SKM-1 (cell line): ENCODE results near the gene ARHGEF28.

Source experiments
- DNase-seq: peaks from one replicate; lab custom pipeline; 2025; ENCODE audit not compliant: unreplicated experiment; lab: John Stamatoyannopoulos, UW

Gene ARHGEF28

GRCh38 chr5:73957397-73958001 lies 331.5 kb downstream of the ARHGEF28 start:
- no peak for DNase-seq

DNA sequence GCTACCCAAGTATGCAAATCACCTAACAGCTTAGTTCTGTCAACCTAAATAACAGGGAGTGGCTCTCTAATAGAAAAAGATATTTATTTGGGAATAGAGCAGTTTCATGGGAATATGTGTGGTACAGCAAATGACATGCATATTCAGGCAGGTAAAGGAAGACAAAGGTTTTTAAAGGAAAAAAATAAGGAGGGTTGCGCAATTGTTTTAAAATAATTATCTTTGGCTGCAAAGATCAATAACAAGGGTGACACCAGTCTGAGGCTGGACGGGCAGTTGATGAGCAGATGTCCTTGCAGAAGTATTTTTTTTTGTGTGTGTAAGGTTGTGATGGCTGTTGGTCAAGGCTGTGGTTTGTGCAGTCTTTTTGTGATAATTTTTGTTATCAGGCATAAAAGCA lies 332.0 kb downstream of the ARHGEF28 start:
- no peak for DNase-seq

GRCh38 chr5:73960023-73960422 lies 334.0 kb downstream of the ARHGEF28 start:
- no peak for DNase-seq

- DNase-seq: no peak
Observed at GRCh38 chr5:73960426-73960825, 334.4 kb downstream of the ARHGEF28 start.

- DNase-seq: no peak
Observed at GRCh38 chr5:73962801-73963425, 336.9 kb downstream of the ARHGEF28 start.

- no peak for DNase-seq
Observed at GRCh38 chr5:73964352-73964865, 338.4 kb downstream of the ARHGEF28 start.

GRCh38 chr5:73966451-73966850 lies 340.5 kb downstream of the ARHGEF28 start:
- no peak for DNase-seq

- no peak for DNase-seq
Observed at GRCh38 chr5:73967347-73967746, 341.4 kb downstream of the ARHGEF28 start.

GRCh38 chr5:73968246-73968645 lies 342.2 kb downstream of the ARHGEF28 start:
- no peak for DNase-seq

- DNase-seq: no peak
Observed at GRCh38 chr5:73968729-73969128, 342.7 kb downstream of the ARHGEF28 start.

DNA sequence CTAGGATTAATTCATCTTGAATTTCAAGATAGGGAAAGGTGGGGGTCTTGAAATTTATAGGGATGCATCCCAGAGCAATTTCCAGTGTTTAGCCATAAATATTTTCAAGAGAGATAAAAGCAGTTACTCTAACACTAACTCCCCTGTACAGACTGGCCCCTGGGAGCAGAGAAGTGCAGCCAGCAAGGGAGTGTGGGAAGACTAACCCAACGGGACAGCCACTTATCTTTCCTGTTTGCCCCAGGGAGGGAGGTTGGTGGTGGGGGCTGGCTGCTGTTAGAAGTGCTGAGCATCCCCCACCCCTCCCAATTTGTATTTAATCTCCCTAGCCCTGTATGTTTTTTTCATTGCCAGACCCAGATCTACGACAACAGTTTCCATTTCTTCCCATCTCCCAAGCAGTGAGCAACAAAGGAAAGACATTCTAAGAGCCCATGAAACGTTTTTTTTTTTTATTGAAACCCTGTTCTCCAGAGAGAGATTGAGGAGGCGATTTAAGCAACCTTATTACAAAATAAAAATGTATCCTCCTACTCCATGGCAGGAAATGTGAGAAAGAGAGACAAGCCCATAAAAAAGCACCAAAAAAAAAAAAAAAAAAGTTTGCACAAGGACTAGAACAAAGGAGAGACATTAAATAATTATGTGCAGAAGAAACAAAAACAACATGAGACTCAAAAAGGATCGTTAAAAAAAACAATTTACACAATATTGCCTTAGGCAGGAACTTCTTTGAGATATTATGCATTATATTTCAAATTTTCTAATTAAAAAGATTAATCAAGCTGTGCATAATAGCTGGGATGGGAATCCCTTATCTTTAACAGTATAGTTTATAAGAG lies 343.4 kb downstream of the ARHGEF28 start:
- DNase-seq: no peak

DNA sequence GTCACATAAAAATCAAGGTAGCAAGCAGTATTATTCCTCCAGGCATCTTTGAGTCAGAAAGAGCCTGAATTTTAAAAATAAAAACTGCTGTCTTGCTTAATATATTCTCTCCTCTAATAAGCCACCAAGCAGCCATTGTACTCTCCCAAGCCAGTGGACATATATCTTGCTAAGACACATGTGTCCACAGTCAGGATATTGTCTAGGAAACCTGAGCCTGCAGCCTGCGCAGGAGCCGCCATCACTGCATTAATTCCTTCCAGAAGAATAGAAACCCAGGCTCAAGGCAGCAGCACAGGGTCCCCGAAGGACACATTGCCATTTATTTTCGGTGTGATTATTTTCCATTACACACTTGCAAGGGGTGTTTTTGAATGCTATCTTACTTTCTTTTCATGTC lies 345.3 kb downstream of the ARHGEF28 start:
- no peak for DNase-seq

DNA sequence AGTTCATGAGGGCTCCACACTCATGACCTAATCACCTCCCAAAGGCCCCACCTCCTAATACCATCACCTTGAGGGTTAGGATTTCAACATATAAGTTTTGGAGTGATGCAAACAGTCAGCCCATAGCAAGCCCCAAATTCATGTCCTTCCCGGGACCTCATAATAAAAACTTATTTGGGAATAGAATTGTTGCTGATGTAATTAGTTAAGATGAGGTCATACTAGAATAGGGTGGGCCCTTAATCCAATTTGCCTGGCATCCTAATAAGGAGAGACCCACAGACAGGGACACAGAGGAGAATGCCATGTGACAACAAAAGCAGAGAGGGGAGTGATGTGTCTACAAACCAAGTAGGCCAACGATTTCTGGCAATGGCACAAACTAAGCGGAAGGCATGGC lies 347.1 kb downstream of the ARHGEF28 start:
- DNase-seq: no peak

- no peak for DNase-seq
Observed at GRCh38 chr5:73974871-73975360, 348.9 kb downstream of the ARHGEF28 start.

DNA sequence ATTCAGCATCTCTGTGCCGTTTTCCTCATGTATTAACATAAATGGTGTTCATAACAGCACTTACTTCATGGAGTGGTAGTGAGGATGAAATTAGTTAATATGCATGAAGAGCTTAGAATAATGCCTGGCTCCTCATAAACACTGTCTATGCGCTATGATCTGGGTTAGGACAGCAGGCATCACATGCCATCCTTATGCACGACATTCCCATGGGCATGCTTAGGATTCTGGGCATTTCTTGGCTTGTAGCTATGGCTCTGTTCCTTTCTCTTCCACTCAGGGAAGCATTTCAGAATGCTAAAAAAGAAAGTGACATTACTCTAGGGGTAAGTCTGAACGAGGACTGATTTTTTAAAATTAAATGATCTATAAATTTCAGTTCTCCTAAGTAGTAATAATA lies 349.8 kb downstream of the ARHGEF28 start:
- DNase-seq: no peak

DNA sequence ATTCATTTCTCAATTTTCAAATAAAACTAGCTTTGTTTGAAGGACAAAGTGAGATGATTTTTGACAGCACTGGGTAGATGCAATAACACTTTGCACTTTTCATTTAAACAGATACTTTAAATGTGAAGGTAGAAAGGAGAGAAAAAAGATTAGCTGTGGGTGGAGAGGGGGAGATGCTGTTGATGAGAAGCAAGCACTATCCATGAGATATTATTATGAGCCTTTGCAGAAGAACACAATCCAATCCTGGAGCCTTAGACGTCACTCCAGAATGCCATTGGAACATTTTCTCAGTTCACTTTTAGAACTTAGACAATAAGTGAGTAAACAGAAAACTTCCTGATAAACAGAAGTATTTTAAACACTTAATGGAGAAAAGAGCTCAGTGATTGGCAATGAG lies 351.1 kb downstream of the ARHGEF28 start:
- DNase-seq: no peak

DNA sequence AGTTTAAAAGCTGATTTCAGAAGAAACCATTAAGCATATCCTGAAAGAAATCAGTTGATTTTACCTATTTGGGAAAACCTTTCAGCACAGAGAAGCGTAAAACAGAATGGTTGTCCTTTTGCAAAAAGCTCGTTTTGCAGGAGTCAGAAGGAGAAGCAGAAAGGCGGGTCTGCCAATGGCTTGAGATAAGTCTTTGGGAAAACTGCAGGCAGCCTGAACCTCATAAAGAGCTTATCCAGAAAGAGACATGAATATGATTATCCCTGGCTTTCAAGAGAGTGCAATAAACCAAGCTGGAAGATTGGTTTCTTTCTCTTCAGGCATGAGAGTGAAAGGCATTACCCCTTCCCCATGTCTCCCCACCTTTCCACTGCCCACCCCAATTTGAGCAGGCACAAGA lies 353.3 kb downstream of the ARHGEF28 start:
- DNase-seq: no peak

DNA sequence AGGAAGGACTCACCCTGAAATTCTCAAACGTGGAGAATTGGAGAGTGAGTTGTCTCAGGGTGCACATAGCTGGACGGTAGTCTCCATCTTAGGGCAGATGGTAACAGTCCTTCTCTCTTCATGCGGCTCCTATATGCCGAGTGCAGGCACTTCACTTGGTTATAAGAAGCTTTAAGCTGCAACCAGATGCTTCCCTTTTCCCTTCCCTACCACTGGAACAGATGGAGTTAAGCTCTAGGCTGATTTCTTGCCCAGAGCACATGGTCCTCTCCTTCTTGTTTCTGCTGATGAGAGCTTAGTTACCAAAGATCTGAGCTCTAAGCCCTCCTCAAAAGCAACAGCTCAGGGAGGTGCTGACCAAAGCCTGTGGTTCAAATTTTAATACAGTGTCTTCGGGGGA lies 355.7 kb downstream of the ARHGEF28 start:
- no peak for DNase-seq

DNA sequence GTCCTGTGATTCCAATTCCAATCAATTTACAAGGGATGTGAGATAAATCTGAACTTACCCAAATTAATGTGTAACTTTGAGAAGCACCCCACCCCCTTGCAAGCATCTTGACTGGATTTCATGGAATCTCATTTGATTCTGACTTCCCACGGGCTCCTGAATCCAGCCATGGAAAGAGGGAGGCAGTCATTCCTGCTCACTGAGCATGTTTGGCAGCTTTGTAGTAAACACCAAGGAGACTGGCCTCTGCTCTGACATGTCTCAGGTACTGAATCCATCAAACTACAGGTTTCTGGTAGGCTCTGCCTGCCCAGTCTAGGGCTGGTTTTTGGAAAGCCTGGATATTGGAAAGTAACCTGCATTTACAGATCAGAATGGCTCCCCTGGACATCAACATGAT lies 357.6 kb downstream of the ARHGEF28 start:
- DNase-seq: no peak

DNA sequence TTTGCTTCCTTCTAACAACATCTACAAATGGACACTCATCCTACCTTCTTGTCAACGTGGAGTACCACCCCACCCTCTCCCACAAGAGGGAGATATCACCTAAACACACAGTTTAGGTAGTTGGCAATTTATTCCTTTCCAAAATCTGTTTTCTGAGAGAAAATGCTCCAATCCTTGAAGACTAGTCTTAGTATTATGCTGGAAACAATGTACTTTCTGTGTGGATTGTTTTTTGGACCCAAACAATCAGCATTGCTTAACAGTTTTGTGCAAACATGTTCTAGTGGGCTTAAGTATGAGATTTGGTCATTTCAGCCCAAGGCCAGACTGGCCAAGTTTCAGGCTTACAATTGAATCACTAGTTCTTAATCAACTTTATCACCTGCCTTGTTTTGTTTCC lies 359.1 kb downstream of the ARHGEF28 start:
- no peak for DNase-seq

- no peak for DNase-seq
Observed at GRCh38 chr5:73986729-73987128, 360.7 kb downstream of the ARHGEF28 start.

- DNase-seq: no peak
Observed at GRCh38 chr5:73987915-73988314, 361.9 kb downstream of the ARHGEF28 start.
